Measurements from ENCODE around the gene ADK.
A peak's percentile ranks its signal among the peaks of the same experiment; 100 is the strongest.

DNA sequence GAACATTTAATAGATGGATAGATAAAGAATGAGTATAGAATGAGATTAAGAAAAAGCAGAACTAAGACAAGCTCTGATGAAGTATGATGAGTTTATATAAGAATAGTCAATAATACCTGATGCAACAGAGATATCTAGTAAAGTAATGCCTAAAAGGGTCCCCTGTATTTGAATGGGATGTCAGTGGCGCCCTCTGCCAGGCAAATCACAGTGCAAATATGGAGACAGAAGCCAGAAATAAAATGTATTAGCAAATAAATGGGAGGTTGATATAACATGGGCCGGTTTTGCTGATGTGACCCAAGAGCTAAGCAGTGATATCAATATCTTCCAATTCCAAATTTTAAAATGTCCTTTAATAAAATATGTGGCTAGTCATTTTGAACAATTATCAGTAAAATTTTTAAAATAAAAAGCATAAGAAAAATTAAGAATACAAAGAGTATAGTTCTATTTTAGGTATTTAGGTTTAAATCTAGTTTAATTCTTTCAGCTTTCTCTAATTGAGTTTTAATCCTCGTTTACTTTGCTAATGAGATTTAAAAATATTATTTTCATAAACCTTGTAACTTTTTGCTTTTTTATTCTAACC is 62.6 kb downstream of the ADK start:
- TF ChIP-seq POLR2A (IDR thresholded peaks at IDR 0.05): no peak
- TF ChIP-seq, protein P1, sequence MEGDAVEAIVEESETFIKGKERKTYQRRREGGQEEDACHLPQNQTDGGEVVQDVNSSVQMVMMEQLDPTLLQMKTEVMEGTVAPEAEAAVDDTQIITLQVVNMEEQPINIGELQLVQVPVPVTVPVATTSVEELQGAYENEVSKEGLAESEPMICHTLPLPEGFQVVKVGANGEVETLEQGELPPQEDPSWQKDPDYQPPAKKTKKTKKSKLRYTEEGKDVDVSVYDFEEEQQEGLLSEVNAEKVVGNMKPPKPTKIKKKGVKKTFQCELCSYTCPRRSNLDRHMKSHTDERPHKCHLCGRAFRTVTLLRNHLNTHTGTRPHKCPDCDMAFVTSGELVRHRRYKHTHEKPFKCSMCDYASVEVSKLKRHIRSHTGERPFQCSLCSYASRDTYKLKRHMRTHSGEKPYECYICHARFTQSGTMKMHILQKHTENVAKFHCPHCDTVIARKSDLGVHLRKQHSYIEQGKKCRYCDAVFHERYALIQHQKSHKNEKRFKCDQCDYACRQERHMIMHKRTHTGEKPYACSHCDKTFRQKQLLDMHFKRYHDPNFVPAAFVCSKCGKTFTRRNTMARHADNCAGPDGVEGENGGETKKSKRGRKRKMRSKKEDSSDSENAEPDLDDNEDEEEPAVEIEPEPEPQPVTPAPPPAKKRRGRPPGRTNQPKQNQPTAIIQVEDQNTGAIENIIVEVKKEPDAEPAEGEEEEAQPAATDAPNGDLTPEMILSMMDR (IDR thresholded peaks at IDR 0.05): peak; percentile 36 to 45 (median 40)

Data from right lobe of liver (tissue), 4 donors.